OCI-LY1 (cell line): Measurements from ENCODE around the gene DSG1.

Experiments used
- H2AFZ ChIP-seq: fragments of 200-600 bp; sonication (generic), shearing (Covaris generic); 2 replicates; pipeline ENCODE4 v1.6.0; 2014; ENCODE audit warnings: antibody characterized with exemption, mild to moderate bottlenecking, low read length
- H3F3A ChIP-seq: fragments of 200-600 bp; sonication (generic), shearing (Covaris generic); 2 replicates; pipeline ENCODE4 v1.6.0; 2014; ENCODE audit warnings: mild to moderate bottlenecking, antibody characterized with exemption, low read length, moderate library complexity; ENCODE audit not compliant: insufficient read depth
- H3K27ac ChIP-seq: fragments of 200-600 bp; sonication (generic); 2 replicates; pipeline ENCODE4 v1.5.1; 2014; ENCODE audit warnings: low read length, mixed run types, mild to moderate bottlenecking, low read depth; ENCODE audit not compliant: poor library complexity, severe bottlenecking
- H3K27me3 ChIP-seq: fragments of 200-600 bp; sonication (generic); 2 replicates; pipeline ENCODE4 v1.6.0; 2014; ENCODE audit warnings: antibody characterized with exemption, mild to moderate bottlenecking, low read length, moderate library complexity; ENCODE audit not compliant: insufficient read depth
- H3K36me3 ChIP-seq: fragments of 200-600 bp; sonication (generic); 2 replicates; pipeline ENCODE4 v1.6.1; 2014; ENCODE audit warnings: mild to moderate bottlenecking, antibody characterized with exemption, low read length, moderate library complexity, mixed read lengths; ENCODE audit not compliant: insufficient read depth
- H3K4me1 ChIP-seq: fragments of 200-600 bp; sonication (generic); 2 replicates; pipeline ENCODE4 v1.5.1; 2014; ENCODE audit warnings: mild to moderate bottlenecking, low read length, moderate library complexity; ENCODE audit not compliant: insufficient read depth, severe bottlenecking
- H3K4me2 ChIP-seq: fragments of 200-600 bp; sonication (generic), shearing (Covaris generic); 2 replicates; pipeline ENCODE4 v1.6.1; 2014; ENCODE audit warnings: low read length
- H3K4me3 ChIP-seq: fragments of 200-600 bp; sonication (generic); 2 replicates; pipeline ENCODE4 v1.5.1; 2014; ENCODE audit warnings: low read length, low read depth, mild to moderate bottlenecking, mixed read lengths; ENCODE audit not compliant: poor library complexity, severe bottlenecking
- H3K79me2 ChIP-seq: fragments of 200-600 bp; shearing (Covaris generic); 2 replicates; pipeline ENCODE4 v1.6.1; 2016; ENCODE audit warnings: mixed run types, low read length, mixed read lengths; ENCODE audit not compliant: insufficient read depth
- H3K9ac ChIP-seq: fragments of 200-600 bp; sonication (generic), shearing (Covaris generic); 2 replicates; pipeline ENCODE4 v1.6.1; 2014; ENCODE audit warnings: mild to moderate bottlenecking, low read length, mixed read lengths
- H3K9me2 ChIP-seq: fragments of 200-600 bp; sonication (generic), shearing (Covaris generic); 2 replicates; pipeline ENCODE4 v1.6.1; 2014; ENCODE audit warnings: low read depth, mild to moderate bottlenecking, low read length, mixed read lengths
- H3K9me3 ChIP-seq: fragments of 200-600 bp; shearing (Covaris generic); 2 replicates; pipeline ENCODE4 v1.6.1; 2014; ENCODE audit warnings: low read length, mixed read lengths
- H4K20me1 ChIP-seq: fragments of 200-600 bp; sonication (generic), shearing (Covaris generic); 2 replicates; pipeline ENCODE4 v1.6.0; 2016; ENCODE audit warnings: mild to moderate bottlenecking, low read length; ENCODE audit not compliant: insufficient read depth
- EZH2 ChIP-seq: fragments of 200-600 bp; sonication (generic), shearing (Covaris generic); IDR thresholded peaks from 2 replicates; pipeline ENCODE4 v1.8.0; 2017; ENCODE audit warnings: borderline replicate concordance, mixed run types, mild to moderate bottlenecking, antibody characterized with exemption, low read length, moderate library complexity, mixed read lengths
- TF ChIP-seq, protein P1 (sequence below): fragments of 200-600 bp; sonication (generic), shearing (Covaris generic); IDR thresholded peaks from 2 replicates; pipeline ENCODE4 v1.5.1; 2017; ENCODE audit warnings: mild to moderate bottlenecking, antibody characterized with exemption, low read length, moderate library complexity, mixed read lengths

DSG1 gene

DNA sequence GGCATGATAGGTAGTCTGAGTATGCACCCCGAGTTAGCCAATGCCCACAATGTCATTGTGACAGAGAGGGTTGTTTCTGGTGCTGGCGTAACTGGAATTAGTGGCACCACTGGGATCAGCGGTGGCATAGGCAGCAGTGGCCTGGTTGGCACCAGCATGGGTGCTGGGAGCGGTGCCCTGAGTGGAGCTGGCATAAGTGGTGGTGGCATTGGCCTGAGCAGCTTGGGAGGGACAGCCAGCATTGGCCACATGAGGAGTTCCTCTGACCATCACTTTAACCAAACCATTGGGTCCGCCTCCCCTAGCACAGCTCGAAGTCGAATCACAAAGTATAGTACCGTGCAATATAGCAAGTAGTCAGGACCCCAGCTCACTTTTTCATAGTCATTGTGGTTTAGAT, 37.0 kb downstream of the DSG1 start:
- Histone ChIP-seq H3K4me3 (no peak overlapping the region), H4K20me1 (no peaks in the 10 kb centered on the region), H3K4me1 (no peaks in the 10 kb centered on the region), H3K27me3 (no peaks in the 10 kb centered on the region), H3K9me2 (no peaks in the 10 kb centered on the region), H3K79me2 (no peaks in the 10 kb centered on the region), H3K36me3 (no peaks in the 10 kb centered on the region), H3K4me2 (no peak overlapping the region), H3K9me3 (no peaks in the 10 kb centered on the region), H3K9ac (no peak overlapping the region), H3K27ac (no peak overlapping the region), H2AFZ (no peak overlapping the region), H3F3A (no peaks in the 10 kb centered on the region)
- TF ChIP-seq EZH2, result no peak
- TF ChIP-seq, protein P1, sequence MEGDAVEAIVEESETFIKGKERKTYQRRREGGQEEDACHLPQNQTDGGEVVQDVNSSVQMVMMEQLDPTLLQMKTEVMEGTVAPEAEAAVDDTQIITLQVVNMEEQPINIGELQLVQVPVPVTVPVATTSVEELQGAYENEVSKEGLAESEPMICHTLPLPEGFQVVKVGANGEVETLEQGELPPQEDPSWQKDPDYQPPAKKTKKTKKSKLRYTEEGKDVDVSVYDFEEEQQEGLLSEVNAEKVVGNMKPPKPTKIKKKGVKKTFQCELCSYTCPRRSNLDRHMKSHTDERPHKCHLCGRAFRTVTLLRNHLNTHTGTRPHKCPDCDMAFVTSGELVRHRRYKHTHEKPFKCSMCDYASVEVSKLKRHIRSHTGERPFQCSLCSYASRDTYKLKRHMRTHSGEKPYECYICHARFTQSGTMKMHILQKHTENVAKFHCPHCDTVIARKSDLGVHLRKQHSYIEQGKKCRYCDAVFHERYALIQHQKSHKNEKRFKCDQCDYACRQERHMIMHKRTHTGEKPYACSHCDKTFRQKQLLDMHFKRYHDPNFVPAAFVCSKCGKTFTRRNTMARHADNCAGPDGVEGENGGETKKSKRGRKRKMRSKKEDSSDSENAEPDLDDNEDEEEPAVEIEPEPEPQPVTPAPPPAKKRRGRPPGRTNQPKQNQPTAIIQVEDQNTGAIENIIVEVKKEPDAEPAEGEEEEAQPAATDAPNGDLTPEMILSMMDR, result no peak

DNA sequence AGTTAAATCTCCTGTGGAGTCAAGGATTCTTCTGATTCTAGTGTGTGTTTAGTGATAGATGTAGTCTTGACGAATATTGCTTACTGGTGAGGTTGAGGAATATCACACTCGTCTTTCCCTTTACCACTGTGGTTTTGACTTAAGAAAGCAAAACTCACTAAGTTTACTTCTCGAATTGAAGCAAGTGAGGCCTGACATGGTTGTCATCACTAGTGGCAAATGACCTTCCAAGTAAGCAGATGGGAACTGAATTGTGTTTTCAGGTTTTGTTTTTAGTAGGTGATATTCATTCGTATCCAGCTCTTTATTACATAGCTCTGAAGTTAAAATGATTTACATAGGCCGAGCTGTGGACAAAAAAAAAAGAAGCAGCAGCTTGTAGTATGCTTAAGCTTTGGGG, 38.1 kb downstream of the DSG1 start:
- H3K36me3 ChIP-seq, result no peaks in the 10 kb centered on the region
- no peak overlapping the region for H3K9ac ChIP-seq
- H4K20me1 ChIP-seq, result no peaks in the 10 kb centered on the region
- H3K4me1 ChIP-seq, result no peaks in the 10 kb centered on the region
- no peak overlapping the region for H3K27ac ChIP-seq
- no peaks in the 10 kb centered on the region for H3F3A ChIP-seq
- no peaks in the 10 kb centered on the region for H3K79me2 ChIP-seq
- no peak overlapping the region for H2AFZ ChIP-seq
- no peaks in the 10 kb centered on the region for H3K9me3 ChIP-seq
- no peaks in the 10 kb centered on the region for H3K27me3 ChIP-seq
- TF ChIP-seq, protein P1, result no peak
- TF ChIP-seq EZH2, result no peak
- no peak overlapping the region for H3K4me2 ChIP-seq
- H3K4me3 ChIP-seq, result no peak overlapping the region
- no peaks in the 10 kb centered on the region for H3K9me2 ChIP-seq

DNA sequence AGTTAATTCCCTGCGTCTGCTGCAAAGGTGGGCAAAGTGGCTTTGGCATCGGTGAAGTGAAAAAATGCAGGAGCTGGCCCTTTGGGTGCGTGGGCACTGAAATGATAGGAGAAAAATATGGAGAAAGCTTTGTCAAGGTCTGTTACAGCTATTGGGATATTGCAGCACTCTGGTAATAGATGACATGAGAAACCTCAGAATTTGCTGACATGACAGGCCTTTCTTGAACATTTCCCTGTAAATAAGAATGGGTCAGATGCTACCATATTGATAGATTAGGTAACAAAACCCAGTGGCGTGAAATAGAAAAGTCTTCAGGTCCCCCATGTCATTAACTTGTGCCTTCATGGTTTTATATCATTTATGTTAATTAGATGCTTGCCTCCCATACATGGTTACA, 46.2 kb downstream of the DSG1 start:
- Histone ChIP-seq H3K9ac (no peak overlapping the region), H3K4me3 (no peak overlapping the region), H3K79me2 (no peaks in the 10 kb centered on the region), H3K4me2 (no peak overlapping the region), H3K27me3 (no peaks in the 10 kb centered on the region), H2AFZ (no peak overlapping the region), H3K27ac (no peak overlapping the region), H3K9me3 (no peaks in the 10 kb centered on the region), H3F3A (no peaks in the 10 kb centered on the region), H4K20me1 (no peaks in the 10 kb centered on the region), H3K36me3 (no peaks in the 10 kb centered on the region), H3K9me2 (no peaks in the 10 kb centered on the region), H3K4me1 (no peaks in the 10 kb centered on the region)
- TF ChIP-seq EZH2, result no peak
- TF ChIP-seq, protein P1, result no peak
